Calu3 (cell line): ENCODE data around the gene ANAPC7. TPM values are rescaled to one million over a fixed set of nuclear protein-coding genes. Genes with fewer than 3 reads are reported as not detected.
A peak's percentile ranks its signal among the peaks of the same experiment; 100 is the strongest.

Source experiments
- BruUV-seq: library from RNA; stranded (reverse); fragments of 400-500 nt; replicated peaks from 2 replicates; lab custom pipeline; 2021; lab: Mats Ljungman, UMichigan
- CTCF ChIA-PET: fragments of 300-600 bp; sonication (Branson Sonifier 250); formaldehyde crosslinking; loops from one replicate; lab custom pipeline; 2022; ENCODE audit warnings: antibody characterized with exemption; lab: Charles Lee
- DNase-seq: peaks from one replicate; pipeline ENCODE4 v3.0.0; 2022
- H3K27ac Mint-ChIP-seq: one replicate; pipeline ENCODE4 v1.8.0; 2022; ENCODE audit warnings: mixed read lengths; ENCODE audit not compliant: unreplicated experiment
- H3K27me3 Mint-ChIP-seq: one replicate; pipeline ENCODE4 v1.8.0; 2022; ENCODE audit warnings: mixed read lengths; ENCODE audit not compliant: unreplicated experiment
- H3K36me3 Mint-ChIP-seq: one replicate; pipeline ENCODE4 v1.8.0; 2022; ENCODE audit warnings: mild to moderate bottlenecking, moderate library complexity, mixed read lengths; ENCODE audit not compliant: insufficient read depth, unreplicated experiment
- H3K4me1 Mint-ChIP-seq: one replicate; pipeline ENCODE4 v1.8.0; 2022; ENCODE audit warnings: mild to moderate bottlenecking, low read depth, mixed read lengths; ENCODE audit not compliant: unreplicated experiment
- H3K4me3 Mint-ChIP-seq: one replicate; pipeline ENCODE4 v1.8.0; 2022; ENCODE audit warnings: mild to moderate bottlenecking, low read depth, moderate library complexity, mixed read lengths; ENCODE audit not compliant: unreplicated experiment
- H3K9me3 Mint-ChIP-seq: one replicate; pipeline ENCODE4 v1.8.0; 2022; ENCODE audit warnings: low read depth, mixed read lengths; ENCODE audit not compliant: unreplicated experiment
- CTCF ChIP-seq: fragments of 200-600 bp; IDR thresholded peaks from one replicate; pipeline ENCODE4 v1.8.0; 2022; ENCODE audit warnings: antibody characterized with exemption; ENCODE audit not compliant: unreplicated experiment
- intact Hi-C: fragments of 100-400 bp; cut with micrococcal nuclease; formaldehyde crosslinking; loops from one replicate; pipeline ENCODE4 v1.10.0; 2022; ENCODE audit not compliant: unreplicated experiment
- total RNA-seq: library from RNA; stranded (reverse); gene quantifications from 2 replicates; pipeline ENCODE4 v1.2.3, GENCODE V29; 2022

ANAPC7 gene
- total RNA-seq, 1 experiment from 2014 or later, result 136 TPM

GRCh38 chr12:110373962-110374611 is 29.4 kb downstream of the ANAPC7 start:
- Mint-ChIP-seq H3K9me3 (no peaks in the 10 kb centered on the region), H3K4me1 (no peaks in the 10 kb centered on the region), H3K27ac (no peak overlapping the region), H3K27me3 (no peaks in the 10 kb centered on the region), H3K36me3 (peaks cover 79% of the 10 kb centered on the region), H3K4me3 (no peak overlapping the region)
- BruUV-seq, result no TSS peak
- intact Hi-C loops, result no loop called here
- CTCF ChIA-PET, result no interaction called here
- no peak for DNase-seq
- TF ChIP-seq CTCF, result no peak

- no peak for DNase-seq
- Mint-ChIP-seq H3K27ac (no peak overlapping the region), H3K4me1 (no peaks in the 10 kb centered on the region), H3K36me3 (peaks cover 72% of the 10 kb centered on the region), H3K9me3 (no peaks in the 10 kb centered on the region), H3K27me3 (no peaks in the 10 kb centered on the region), H3K4me3 (no peak overlapping the region)
- CTCF ChIA-PET, result interaction anchor here (0.9 kb wide), 1 partner anchor 58 kb away, joined by 3 read pairs; no protein-coding TSS in a partner anchor
- intact Hi-C loops, result no loop called here
- TSS peak; percentile 15 for BruUV-seq
- no peak for TF ChIP-seq CTCF
Measured at GRCh38 chr12:110373425-110373824, 30.1 kb downstream of the ANAPC7 start.

- no peak for TF ChIP-seq CTCF
- BruUV-seq, result no TSS peak
- intact Hi-C loops, result no loop called here
- H3K36me3 Mint-ChIP-seq, result peaks cover 68% of the 10 kb centered on the region
- no peak overlapping the region for H3K4me3 Mint-ChIP-seq
- H3K27ac Mint-ChIP-seq, result no peak overlapping the region
- DNase-seq, result no peak
- CTCF ChIA-PET, result interaction anchor here (0.9 kb wide), 1 partner anchor 58 kb away, joined by 3 read pairs; no protein-coding TSS in a partner anchor
- no peaks in the 10 kb centered on the region for H3K27me3 Mint-ChIP-seq
- H3K9me3 Mint-ChIP-seq, result no peaks in the 10 kb centered on the region
- no peaks in the 10 kb centered on the region for H3K4me1 Mint-ChIP-seq
Measured at GRCh38 chr12:110373025-110373424, 30.5 kb downstream of the ANAPC7 start.

GRCh38 chr12:110372056-110372425 is 31.5 kb downstream of the ANAPC7 start:
- intact Hi-C loops, result no loop called here
- H3K27me3 Mint-ChIP-seq, result no peaks in the 10 kb centered on the region
- BruUV-seq, result no TSS peak
- CTCF ChIA-PET, result no interaction called here
- no peaks in the 10 kb centered on the region for H3K4me1 Mint-ChIP-seq
- H3K4me3 Mint-ChIP-seq, result no peak overlapping the region
- DNase-seq, result no peak
- H3K36me3 Mint-ChIP-seq, result peaks cover 62% of the 10 kb centered on the region
- no peak for TF ChIP-seq CTCF
- no peak overlapping the region for H3K27ac Mint-ChIP-seq
- no peaks in the 10 kb centered on the region for H3K9me3 Mint-ChIP-seq
